GM12872 (cell line): ENCODE results near the gene AMOT.

ENCODE experiments used
- TF ChIP-seq, protein P1 (sequence below): IDR thresholded peaks from 3 replicates; pipeline ENCODE4 v1.5.1; 2011; ENCODE audit warnings: low read depth, mild to moderate bottlenecking, low read length, moderate library complexity; ENCODE audit not compliant: insufficient read depth

AMOT gene, protein sequence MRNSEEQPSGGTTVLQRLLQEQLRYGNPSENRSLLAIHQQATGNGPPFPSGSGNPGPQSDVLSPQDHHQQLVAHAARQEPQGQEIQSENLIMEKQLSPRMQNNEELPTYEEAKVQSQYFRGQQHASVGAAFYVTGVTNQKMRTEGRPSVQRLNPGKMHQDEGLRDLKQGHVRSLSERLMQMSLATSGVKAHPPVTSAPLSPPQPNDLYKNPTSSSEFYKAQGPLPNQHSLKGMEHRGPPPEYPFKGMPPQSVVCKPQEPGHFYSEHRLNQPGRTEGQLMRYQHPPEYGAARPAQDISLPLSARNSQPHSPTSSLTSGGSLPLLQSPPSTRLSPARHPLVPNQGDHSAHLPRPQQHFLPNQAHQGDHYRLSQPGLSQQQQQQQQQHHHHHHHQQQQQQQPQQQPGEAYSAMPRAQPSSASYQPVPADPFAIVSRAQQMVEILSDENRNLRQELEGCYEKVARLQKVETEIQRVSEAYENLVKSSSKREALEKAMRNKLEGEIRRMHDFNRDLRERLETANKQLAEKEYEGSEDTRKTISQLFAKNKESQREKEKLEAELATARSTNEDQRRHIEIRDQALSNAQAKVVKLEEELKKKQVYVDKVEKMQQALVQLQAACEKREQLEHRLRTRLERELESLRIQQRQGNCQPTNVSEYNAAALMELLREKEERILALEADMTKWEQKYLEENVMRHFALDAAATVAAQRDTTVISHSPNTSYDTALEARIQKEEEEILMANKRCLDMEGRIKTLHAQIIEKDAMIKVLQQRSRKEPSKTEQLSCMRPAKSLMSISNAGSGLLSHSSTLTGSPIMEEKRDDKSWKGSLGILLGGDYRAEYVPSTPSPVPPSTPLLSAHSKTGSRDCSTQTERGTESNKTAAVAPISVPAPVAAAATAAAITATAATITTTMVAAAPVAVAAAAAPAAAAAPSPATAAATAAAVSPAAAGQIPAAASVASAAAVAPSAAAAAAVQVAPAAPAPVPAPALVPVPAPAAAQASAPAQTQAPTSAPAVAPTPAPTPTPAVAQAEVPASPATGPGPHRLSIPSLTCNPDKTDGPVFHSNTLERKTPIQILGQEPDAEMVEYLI

DNA sequence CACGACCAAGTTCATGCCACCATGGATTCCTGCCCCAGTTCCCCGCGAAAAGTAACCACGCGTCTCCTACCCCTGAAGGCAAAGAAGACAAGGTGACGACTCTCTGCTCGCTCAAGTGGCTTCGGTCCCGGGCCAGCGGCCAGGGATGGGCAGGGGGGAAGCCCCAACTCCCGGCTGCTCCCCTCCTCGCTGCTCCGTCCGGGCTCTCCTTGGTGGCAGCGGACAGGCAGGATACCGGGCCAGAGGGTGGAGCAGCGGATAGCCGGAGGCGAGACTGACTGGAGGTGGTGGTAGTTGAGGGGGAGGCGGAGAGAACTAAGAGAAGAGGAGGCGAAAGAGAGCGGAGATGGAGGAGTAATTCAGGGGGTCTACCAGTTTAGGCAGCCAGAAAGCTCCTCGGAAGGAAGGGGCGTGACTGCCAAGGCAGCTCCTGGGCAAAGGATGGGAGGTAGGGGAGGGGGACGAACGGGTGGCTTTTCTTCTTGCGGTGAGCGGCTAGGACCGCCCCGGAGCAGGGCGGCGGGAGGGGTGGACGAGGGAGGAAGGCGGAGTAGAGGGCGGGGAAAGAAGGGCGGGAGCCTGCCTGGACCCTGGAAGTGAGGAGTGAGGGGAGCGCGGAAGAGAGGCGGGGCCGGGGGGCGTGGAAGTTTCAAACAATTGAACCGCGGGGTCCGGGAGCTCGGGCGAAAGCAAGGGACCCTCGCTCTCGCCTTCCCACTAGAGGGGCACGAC, at the start of gene AMOT:
AMOT (minus strand) TSS at position 450 of the 732 bp plus-strand sequence. CDS start 17,705 bp downstream, outside the sequence.
- TF ChIP-seq, protein P1, sequence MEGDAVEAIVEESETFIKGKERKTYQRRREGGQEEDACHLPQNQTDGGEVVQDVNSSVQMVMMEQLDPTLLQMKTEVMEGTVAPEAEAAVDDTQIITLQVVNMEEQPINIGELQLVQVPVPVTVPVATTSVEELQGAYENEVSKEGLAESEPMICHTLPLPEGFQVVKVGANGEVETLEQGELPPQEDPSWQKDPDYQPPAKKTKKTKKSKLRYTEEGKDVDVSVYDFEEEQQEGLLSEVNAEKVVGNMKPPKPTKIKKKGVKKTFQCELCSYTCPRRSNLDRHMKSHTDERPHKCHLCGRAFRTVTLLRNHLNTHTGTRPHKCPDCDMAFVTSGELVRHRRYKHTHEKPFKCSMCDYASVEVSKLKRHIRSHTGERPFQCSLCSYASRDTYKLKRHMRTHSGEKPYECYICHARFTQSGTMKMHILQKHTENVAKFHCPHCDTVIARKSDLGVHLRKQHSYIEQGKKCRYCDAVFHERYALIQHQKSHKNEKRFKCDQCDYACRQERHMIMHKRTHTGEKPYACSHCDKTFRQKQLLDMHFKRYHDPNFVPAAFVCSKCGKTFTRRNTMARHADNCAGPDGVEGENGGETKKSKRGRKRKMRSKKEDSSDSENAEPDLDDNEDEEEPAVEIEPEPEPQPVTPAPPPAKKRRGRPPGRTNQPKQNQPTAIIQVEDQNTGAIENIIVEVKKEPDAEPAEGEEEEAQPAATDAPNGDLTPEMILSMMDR = no peak

DNA sequence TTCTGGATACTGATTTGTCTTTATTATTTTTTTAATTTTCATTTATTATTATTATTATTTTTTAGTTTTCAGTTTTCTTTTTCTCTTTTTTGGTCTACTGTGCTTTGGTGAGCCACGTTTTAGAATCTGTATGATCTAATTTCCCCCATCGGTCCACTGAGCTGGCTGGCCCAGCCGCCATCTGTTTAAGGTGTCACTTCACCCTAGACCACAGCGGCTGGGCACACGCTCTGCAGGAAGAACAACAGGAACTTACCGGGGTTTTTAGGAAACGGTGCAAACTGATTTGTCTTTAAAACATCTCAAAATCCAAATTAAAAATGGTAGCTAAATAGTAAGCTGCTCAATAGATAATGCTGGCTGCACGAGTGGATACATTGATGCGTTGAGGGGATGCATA, 48.8 kb upstream of the AMOT start:
- TF ChIP-seq, protein P1 = no peak

DNA sequence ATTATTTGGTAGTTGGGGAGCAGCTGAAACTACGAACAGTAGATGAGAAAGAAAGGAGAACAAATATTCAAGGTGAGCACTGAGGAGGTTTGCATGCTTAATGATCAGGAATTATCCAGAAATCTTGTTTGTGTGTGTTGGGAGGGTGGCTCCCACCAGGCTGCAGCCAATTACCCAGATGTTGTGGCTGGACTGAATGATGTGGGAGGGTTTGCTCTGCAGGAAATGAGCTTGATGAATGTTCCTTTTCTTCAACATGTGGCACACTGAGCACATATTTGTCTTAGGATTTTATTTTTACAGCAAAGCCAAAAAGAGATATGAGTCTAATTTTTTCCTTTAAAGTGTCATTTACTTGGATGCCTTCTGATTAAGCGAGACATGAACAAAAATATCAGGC, 48.3 kb upstream of the AMOT start:
- TF ChIP-seq, protein P1 = no peak

DNA sequence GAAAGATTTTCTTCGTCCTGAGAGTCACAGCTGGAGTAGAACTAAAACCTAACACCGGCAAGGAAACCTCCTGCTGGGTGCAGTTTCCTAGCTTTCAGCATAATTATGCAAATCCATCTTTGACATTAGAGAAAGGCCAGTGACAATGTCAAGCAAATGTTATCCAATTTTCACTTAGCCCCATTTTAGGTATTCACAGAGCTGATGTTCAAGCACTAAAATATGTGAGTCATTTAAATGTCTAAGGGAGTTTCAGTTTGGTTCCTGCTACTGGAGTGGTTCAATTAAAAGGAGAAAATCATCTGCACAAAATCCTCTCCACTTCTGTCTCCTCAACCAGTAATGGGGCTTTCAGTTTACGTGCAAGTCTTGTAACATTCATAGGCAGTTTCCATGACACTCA, 37.1 kb upstream of the AMOT start:
- TF ChIP-seq, protein P1 = no peak

DNA sequence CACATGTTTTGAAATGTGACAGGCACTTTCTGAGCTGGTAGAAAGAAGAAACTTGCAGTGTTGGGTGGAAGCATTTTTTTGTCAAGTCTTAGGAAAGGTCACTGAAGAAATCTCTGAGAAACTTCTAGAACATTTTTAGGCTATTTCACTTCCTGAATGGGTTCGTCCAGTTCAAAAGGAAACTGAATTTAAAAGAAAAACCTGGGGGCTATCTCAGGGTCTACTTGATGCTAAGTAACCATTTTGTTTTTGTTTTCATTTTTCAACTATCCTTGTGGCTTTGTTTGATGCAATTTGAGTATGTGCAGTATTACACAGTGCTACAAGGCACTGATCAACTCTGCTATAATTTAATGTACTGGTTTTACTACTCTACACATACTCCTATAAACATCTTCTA, 34.0 kb upstream of the AMOT start:
- TF ChIP-seq, protein P1 = no peak

DNA sequence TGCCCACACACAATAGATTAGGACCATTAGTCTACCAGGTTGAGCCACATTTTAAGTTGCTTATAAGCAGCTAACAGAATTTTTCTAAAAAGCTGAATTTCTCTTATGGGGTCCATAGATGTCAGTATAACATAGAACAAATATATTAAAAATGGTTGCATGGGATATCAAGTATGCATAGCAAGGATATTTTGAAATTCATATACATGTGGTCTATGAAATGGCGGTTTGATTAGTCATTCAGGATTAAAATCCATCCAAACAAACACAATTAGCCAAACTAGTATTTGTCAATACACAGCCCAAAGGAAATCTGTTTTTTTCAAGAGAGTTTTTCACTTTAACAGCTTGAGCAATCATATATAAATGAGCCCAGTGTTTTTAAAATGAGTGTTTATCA, 33.5 kb upstream of the AMOT start:
- TF ChIP-seq, protein P1 = no peak
